ENCODE results near the gene CAMTA1.

CAMTA1 gene

GRCh38 chr1:7526867-7527732, 741.8 kb downstream of the CAMTA1 start:
- ATAC-seq: peak; percentile 37; the same call in 2 of the 3 replicates
- TF ChIP-seq ARNTL (CRISPR knock-in tag; IDR thresholded peaks at IDR 0.05; ENCODE audit: borderline replicate concordance, low read depth) (no peak), ZC3H10 (CRISPR knock-in tag; IDR thresholded peaks at IDR 0.05) (no peak), BACH2 (CRISPR knock-in tag; IDR thresholded peaks at IDR 0.05; ENCODE audit: borderline replicate concordance) (no peak), CSDC2 (CRISPR knock-in tag; IDR thresholded peaks at IDR 0.05) (no peak), CSRNP3 (CRISPR knock-in tag; IDR thresholded peaks at IDR 0.05) (no peak), POU6F1 (CRISPR knock-in tag; IDR thresholded peaks at IDR 0.05; ENCODE audit: borderline replicate concordance, low read depth) (no peak), ZNF8 (CRISPR knock-in tag; IDR thresholded peaks at IDR 0.05) (no peak), GLIS3 (CRISPR knock-in tag; IDR thresholded peaks at IDR 0.05) (no peak), TOX (CRISPR knock-in tag; IDR thresholded peaks at IDR 0.05; ENCODE audit: borderline replicate concordance) (no peak), ZNF565 (CRISPR knock-in tag; conservative IDR thresholded peaks at IDR 0.05; ENCODE audit: low read depth) (no peak), ISL1 (CRISPR knock-in tag; IDR thresholded peaks at IDR 0.05) (no peak)

GRCh38 chr1:7527733-7528045, 742.4 kb downstream of the CAMTA1 start:
- no peak for TF ChIP-seq ESRRG (CRISPR knock-in tag; IDR thresholded peaks at IDR 0.05)
- no peak for TF ChIP-seq BACH2 (CRISPR knock-in tag; IDR thresholded peaks at IDR 0.05; ENCODE audit: borderline replicate concordance)
- TF ChIP-seq ZNF8 (CRISPR knock-in tag; IDR thresholded peaks at IDR 0.05): no peak
- ATAC-seq: no peak

GRCh38 chr1:7528386-7529198, 743.3 kb downstream of the CAMTA1 start:
- TF ChIP-seq GLIS3 (CRISPR knock-in tag; IDR thresholded peaks at IDR 0.05) (no peak), CSDC2 (CRISPR knock-in tag; IDR thresholded peaks at IDR 0.05) (no peak), ISL1 (CRISPR knock-in tag; IDR thresholded peaks at IDR 0.05) (no peak)
- peak; percentile 38; the same call in 2 of the 3 replicates for ATAC-seq

- no peak for ATAC-seq
- no peak for TF ChIP-seq PPARA (CRISPR knock-in tag; IDR thresholded peaks at IDR 0.05; ENCODE audit: borderline replicate concordance)
- TF ChIP-seq SNAI2 (CRISPR knock-in tag; IDR thresholded peaks at IDR 0.05): no peak
- no peak for TF ChIP-seq ZNF8 (CRISPR knock-in tag; IDR thresholded peaks at IDR 0.05)
- no peak for TF ChIP-seq PATZ1 (CRISPR knock-in tag; IDR thresholded peaks at IDR 0.05; ENCODE audit: borderline replicate concordance)
- no peak for TF ChIP-seq ZNF565 (CRISPR knock-in tag; conservative IDR thresholded peaks at IDR 0.05; ENCODE audit: low read depth)
- TF ChIP-seq ZFP30 (CRISPR knock-in tag; IDR thresholded peaks at IDR 0.05): no peak
- no peak for TF ChIP-seq ZNF70 (CRISPR knock-in tag; IDR thresholded peaks at IDR 0.05)
- no peak for TF ChIP-seq BACH2 (CRISPR knock-in tag; IDR thresholded peaks at IDR 0.05; ENCODE audit: borderline replicate concordance)
- no peak for TF ChIP-seq ISL1 (CRISPR knock-in tag; IDR thresholded peaks at IDR 0.05)
- TF ChIP-seq OSR1 (CRISPR knock-in tag; IDR thresholded peaks at IDR 0.05): no peak
- TF ChIP-seq ZC3H10 (CRISPR knock-in tag; IDR thresholded peaks at IDR 0.05): no peak
- no peak for TF ChIP-seq ZFP3 (CRISPR knock-in tag; IDR thresholded peaks at IDR 0.05)
- TF ChIP-seq POU6F1 (CRISPR knock-in tag; IDR thresholded peaks at IDR 0.05; ENCODE audit: borderline replicate concordance, low read depth): no peak
- no peak for TF ChIP-seq CREB5 (CRISPR knock-in tag; IDR thresholded peaks at IDR 0.05; ENCODE audit: low read depth)
- no peak for TF ChIP-seq TOX (CRISPR knock-in tag; IDR thresholded peaks at IDR 0.05; ENCODE audit: borderline replicate concordance)
Observed at GRCh38 chr1:7529917-7530316, 744.7 kb downstream of the CAMTA1 start.
